SU-DHL-6 (cell line): Measurements from ENCODE around the gene E2F6.

Experiments
- H2AFZ ChIP-seq: fragments of 200-600 bp; sonication (generic); 2 replicates; pipeline ENCODE4 v1.6.1; 2014; ENCODE audit warnings: low read depth, mild to moderate bottlenecking, moderate library complexity, mixed read lengths, antibody characterized with exemption, low read length; ENCODE audit not compliant: severe bottlenecking
- H3F3A ChIP-seq: fragments of 200-600 bp; shearing (Covaris generic); 2 replicates; pipeline ENCODE4 v1.6.0; 2016; ENCODE audit warnings: antibody characterized with exemption, mild to moderate bottlenecking; ENCODE audit not compliant: insufficient read depth
- H3K27ac ChIP-seq: fragments of 200-600 bp; sonication (generic); 2 replicates; pipeline ENCODE4 v1.5.1; 2016; ENCODE audit warnings: low read depth, mild to moderate bottlenecking, low read length, moderate library complexity, mixed read lengths
- H3K27me3 ChIP-seq: fragments of 200-600 bp; sonication (generic), shearing (Covaris generic); 2 replicates; pipeline ENCODE4 v1.6.0; 2014; ENCODE audit warnings: mild to moderate bottlenecking, low read length
- H3K36me3 ChIP-seq: fragments of 200-600 bp; sonication (generic); 2 replicates; pipeline ENCODE4 v1.6.1; 2014; ENCODE audit warnings: mild to moderate bottlenecking, low read length, mixed read lengths
- H3K4me2 ChIP-seq: fragments of 300-600, 200-600 bp; shearing (Covaris generic), sonication (generic); 2 replicates; pipeline ENCODE4 v1.6.0; 2014; ENCODE audit warnings: low read length, low read depth, mild to moderate bottlenecking; ENCODE audit not compliant: poor library complexity, severe bottlenecking
- H3K4me3 ChIP-seq: fragments of 200-600 bp; sonication (generic); 2 replicates; pipeline ENCODE4 v1.5.1; 2014; ENCODE audit warnings: antibody characterized with exemption, low read length, mild to moderate bottlenecking, mixed read lengths; ENCODE audit not compliant: insufficient read depth, poor library complexity, severe bottlenecking
- H3K79me2 ChIP-seq: fragments of 200-600 bp; sonication (generic); 2 replicates; pipeline ENCODE4 v1.6.1; 2014; ENCODE audit warnings: mild to moderate bottlenecking, low read length, moderate library complexity; ENCODE audit not compliant: insufficient read depth
- H3K9ac ChIP-seq: fragments of 200-600 bp; sonication (generic); 2 replicates; pipeline ENCODE4 v1.7.0; 2014; ENCODE audit warnings: mild to moderate bottlenecking, low read length
- H3K9me2 ChIP-seq: fragments of 200-600 bp; sonication (generic); replicated peaks from 2 replicates; pipeline ENCODE4 v1.6.1; 2014; ENCODE audit warnings: low read length; ENCODE audit not compliant: insufficient read depth
- H3K9me3 ChIP-seq: fragments of 200-600 bp; sonication (generic); 2 replicates; pipeline ENCODE4 v1.6.1; 2014; ENCODE audit warnings: low read length, mixed read lengths; ENCODE audit not compliant: insufficient read depth
- H4K20me1 ChIP-seq: fragments of 200-600 bp; sonication (generic); 2 replicates; pipeline ENCODE4 v1.6.1; 2014; ENCODE audit warnings: low read depth, mild to moderate bottlenecking, antibody characterized with exemption, low read length, moderate library complexity, mixed read lengths
- EZH2phosphoT487 ChIP-seq: fragments of 200-600 bp; sonication (generic), shearing (Covaris generic); conservative IDR thresholded peaks from 2 replicates; pipeline ENCODE4 v1.6.1; 2018; ENCODE audit warnings: mild to moderate bottlenecking, antibody characterized with exemption, low read length, moderate library complexity, mixed read lengths
- TF ChIP-seq, protein P1 (sequence below): fragments of 200-600 bp; sonication (generic); IDR thresholded peaks from one replicate; pipeline ENCODE4 v1.5.1; 2017; ENCODE audit warnings: antibody characterized with exemption, mild to moderate bottlenecking, low read length, moderate library complexity; ENCODE audit not compliant: insufficient read depth, poor library complexity, severe bottlenecking

Gene E2F6

DNA sequence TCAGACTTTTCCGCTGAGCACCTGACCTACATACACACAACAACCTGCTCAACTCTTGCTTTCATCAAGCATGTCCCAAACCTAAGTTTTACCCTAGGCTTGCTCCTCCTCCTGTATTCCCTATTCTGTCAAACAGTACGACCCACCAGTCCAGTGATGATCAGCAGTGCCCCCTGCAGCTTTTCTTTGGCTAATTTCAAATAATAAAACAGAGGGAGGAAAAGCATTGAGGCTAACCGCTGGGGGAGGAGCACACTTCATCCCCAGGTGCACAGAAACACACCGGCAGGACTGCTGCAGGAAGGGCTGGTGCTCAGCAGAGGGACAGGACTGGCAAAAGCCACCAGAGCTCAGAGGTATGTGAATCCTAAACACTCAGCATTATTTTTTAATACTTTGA lies 21.2 kb downstream of the E2F6 start:
- Histone ChIP-seq H3K79me2 (no peaks in the 10 kb centered on the region), H3K36me3 (no peaks in the 10 kb centered on the region; the same call in 1 of the 2 replicates), H4K20me1 (no peaks in the 10 kb centered on the region), H3K27me3 (no peaks in the 10 kb centered on the region), H3K9me3 (no peaks in the 10 kb centered on the region), H3K27ac (no peak overlapping the region), H3K9ac (no peak overlapping the region), H3K9me2 (no peaks in the 10 kb centered on the region), H3K4me2 (no peak overlapping the region), H2AFZ (no peak overlapping the region), H3K4me3 (no peak overlapping the region), H3F3A (peaks cover 6% of the 10 kb centered on the region; the same call in 1 of the 2 replicates)
- TF ChIP-seq, protein P1, sequence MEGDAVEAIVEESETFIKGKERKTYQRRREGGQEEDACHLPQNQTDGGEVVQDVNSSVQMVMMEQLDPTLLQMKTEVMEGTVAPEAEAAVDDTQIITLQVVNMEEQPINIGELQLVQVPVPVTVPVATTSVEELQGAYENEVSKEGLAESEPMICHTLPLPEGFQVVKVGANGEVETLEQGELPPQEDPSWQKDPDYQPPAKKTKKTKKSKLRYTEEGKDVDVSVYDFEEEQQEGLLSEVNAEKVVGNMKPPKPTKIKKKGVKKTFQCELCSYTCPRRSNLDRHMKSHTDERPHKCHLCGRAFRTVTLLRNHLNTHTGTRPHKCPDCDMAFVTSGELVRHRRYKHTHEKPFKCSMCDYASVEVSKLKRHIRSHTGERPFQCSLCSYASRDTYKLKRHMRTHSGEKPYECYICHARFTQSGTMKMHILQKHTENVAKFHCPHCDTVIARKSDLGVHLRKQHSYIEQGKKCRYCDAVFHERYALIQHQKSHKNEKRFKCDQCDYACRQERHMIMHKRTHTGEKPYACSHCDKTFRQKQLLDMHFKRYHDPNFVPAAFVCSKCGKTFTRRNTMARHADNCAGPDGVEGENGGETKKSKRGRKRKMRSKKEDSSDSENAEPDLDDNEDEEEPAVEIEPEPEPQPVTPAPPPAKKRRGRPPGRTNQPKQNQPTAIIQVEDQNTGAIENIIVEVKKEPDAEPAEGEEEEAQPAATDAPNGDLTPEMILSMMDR: no peak
- TF ChIP-seq EZH2phosphoT487: no peak

DNA sequence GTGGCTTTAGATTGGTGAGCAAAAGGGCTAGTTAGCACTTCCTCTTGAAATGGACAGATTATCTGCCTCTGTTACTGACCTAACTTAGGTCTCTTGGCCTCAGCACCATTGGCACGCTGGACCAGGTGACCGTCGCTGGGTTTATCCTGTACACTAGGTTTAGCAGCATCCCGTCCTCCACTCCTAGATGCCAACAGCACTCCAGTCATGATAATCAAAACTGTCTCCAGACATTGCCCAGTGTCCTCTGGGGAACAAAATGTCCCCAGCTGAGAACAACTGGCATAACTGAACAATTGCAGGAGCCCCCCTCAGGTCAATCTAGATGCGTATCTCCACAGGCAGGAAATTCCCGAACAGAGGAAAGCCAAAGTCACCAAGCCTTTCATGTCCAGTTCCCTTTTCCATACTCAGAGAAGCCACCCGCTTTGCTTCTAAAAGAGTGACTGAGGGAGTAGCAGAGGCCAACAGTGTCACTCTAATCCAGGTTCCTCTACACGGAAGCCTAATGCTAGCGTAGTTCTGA lies 27.3 kb downstream of the E2F6 start:
- no peaks in the 10 kb centered on the region for H3K9me2 ChIP-seq
- no peak overlapping the region for H3K4me3 ChIP-seq
- H3K4me2 ChIP-seq: no peak overlapping the region
- H3F3A ChIP-seq: no peaks in the 10 kb centered on the region
- H3K36me3 ChIP-seq: no peaks in the 10 kb centered on the region
- H3K27me3 ChIP-seq: no peaks in the 10 kb centered on the region
- TF ChIP-seq EZH2phosphoT487: no peak
- TF ChIP-seq, protein P1: no peak
- H3K9me3 ChIP-seq: no peaks in the 10 kb centered on the region
- no peak overlapping the region for H3K27ac ChIP-seq
- no peaks in the 10 kb centered on the region for H4K20me1 ChIP-seq
- no peak overlapping the region for H3K9ac ChIP-seq
- no peak overlapping the region for H2AFZ ChIP-seq
- H3K79me2 ChIP-seq: no peaks in the 10 kb centered on the region

DNA sequence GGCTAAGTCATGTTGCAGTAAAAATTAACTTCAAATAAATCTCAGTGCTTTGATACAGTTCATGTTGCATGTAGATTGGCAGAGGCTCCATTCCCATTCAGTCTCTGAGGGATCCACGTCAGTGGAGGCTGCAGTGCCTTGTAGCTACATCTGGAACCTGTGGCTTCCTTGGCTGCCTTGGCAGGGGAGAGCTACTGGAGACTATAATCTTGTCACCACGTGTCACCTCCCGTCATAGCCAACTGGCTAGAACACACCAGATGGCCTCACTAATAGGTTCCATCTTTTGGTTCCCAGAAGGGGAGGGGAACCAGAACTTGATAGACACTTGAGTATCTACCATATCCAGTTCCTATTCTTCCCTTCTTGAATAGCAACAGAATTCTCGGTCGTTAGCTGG lies 28.4 kb downstream of the E2F6 start:
- Histone ChIP-seq H3K4me2 (no peak overlapping the region), H4K20me1 (no peaks in the 10 kb centered on the region), H2AFZ (no peak overlapping the region), H3K4me3 (no peak overlapping the region), H3K27me3 (no peaks in the 10 kb centered on the region), H3K27ac (no peak overlapping the region), H3K9me3 (no peaks in the 10 kb centered on the region), H3K9me2 (no peaks in the 10 kb centered on the region), H3K9ac (no peak overlapping the region), H3K79me2 (no peaks in the 10 kb centered on the region), H3K36me3 (no peaks in the 10 kb centered on the region), H3F3A (no peaks in the 10 kb centered on the region)
- no peak for TF ChIP-seq EZH2phosphoT487
- TF ChIP-seq, protein P1: no peak
